ENCODE results near the gene ZNF689.

Gene ZNF689

DNA sequence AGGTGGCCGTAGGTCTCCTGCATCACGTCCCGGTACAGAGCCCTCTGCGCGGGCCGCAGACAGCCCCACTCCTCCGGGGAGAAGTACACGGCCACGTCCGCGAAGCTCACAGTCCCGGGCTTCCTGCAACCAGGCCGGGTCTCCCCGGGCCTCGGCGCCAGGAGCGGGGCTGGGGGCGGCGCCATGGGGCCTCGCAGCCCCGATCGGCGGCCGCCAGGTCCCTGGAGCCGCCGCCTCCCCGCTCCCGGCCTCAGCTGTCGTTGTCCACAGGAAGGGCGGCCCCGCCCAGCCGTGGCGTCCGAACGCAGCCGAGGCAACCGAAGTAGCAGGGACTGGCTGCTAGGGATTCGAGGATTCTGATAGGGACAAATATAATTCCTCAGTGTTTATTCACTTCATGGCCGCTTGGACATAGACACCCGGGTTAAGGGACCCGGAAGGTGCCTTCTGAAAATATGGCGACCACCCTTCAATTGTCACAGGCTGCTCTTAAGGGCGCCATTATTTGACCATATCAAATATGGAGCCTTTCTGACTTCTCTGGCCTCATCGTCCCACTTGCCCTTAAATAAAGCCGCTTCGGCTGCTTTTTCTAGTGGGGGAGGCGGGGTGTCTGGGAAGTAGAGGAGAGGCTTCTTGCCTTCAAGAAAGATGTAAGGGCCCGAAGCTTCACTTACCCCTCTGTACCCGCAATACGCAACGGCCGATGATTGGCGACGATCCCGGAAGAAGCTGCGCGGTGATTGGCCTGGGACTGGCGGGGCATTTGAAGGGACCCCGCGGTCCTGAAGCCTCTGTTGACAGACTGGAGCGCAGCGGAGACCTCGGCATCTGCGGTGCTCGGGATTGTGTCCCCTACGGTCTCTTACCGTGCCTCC is 38.5 kb downstream of the ZNF689 start, which contains the start of gene ZNF688:
TSS of gene ZNF688 (minus strand) at position 270 of the 878 bp plus-strand sequence. CDS start at position 185, 85 bp downstream.
- peaks cover 5% of the 10 kb centered on the region for H3K36me3 ChIP-seq (ENCODE audit: control insufficient read depth, low read length)
- H3K79me2 ChIP-seq (ENCODE audit: control insufficient read depth, low read length): peaks cover 48% of the 10 kb centered on the region
- H3K4me2 ChIP-seq (ENCODE audit: low read length): peak within 1 kb of the TSS; percentile 97
- H3K4me3 ChIP-seq (ENCODE audit: low read length): peak within 1 kb of the TSS; percentile 81
- H3F3A ChIP-seq (ENCODE audit: control insufficient read depth, insufficient read depth): peaks cover 6% of the 10 kb centered on the region
- H3K9me2 ChIP-seq (replicated peaks; ENCODE audit: control insufficient read depth, low read length): no peaks in the 10 kb centered on the region
- peak within 1 kb of the TSS; percentile 80 for H3K27ac ChIP-seq (ENCODE audit: low read depth, low read length)
- H3K9me3 ChIP-seq (ENCODE audit: control insufficient read depth, insufficient read depth, low read length): no peaks in the 10 kb centered on the region
- TF ChIP-seq, protein P1, sequence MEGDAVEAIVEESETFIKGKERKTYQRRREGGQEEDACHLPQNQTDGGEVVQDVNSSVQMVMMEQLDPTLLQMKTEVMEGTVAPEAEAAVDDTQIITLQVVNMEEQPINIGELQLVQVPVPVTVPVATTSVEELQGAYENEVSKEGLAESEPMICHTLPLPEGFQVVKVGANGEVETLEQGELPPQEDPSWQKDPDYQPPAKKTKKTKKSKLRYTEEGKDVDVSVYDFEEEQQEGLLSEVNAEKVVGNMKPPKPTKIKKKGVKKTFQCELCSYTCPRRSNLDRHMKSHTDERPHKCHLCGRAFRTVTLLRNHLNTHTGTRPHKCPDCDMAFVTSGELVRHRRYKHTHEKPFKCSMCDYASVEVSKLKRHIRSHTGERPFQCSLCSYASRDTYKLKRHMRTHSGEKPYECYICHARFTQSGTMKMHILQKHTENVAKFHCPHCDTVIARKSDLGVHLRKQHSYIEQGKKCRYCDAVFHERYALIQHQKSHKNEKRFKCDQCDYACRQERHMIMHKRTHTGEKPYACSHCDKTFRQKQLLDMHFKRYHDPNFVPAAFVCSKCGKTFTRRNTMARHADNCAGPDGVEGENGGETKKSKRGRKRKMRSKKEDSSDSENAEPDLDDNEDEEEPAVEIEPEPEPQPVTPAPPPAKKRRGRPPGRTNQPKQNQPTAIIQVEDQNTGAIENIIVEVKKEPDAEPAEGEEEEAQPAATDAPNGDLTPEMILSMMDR (IDR thresholded peaks at IDR 0.05; ENCODE audit: low read depth, low read length, poor library complexity, severe bottlenecking): no peak
- TF ChIP-seq EZH2phosphoT487 (IDR thresholded peaks at IDR 0.05; ENCODE audit: borderline replicate concordance, low read length): no peak
- peaks cover 49% of the 10 kb centered on the region for H3K4me1 ChIP-seq (ENCODE audit: control insufficient read depth, low read length)
- H4K20me1 ChIP-seq (ENCODE audit: control insufficient read depth, insufficient read depth, low read depth, low read length): no peaks in the 10 kb centered on the region
- no peaks in the 10 kb centered on the region for H3K27me3 ChIP-seq (ENCODE audit: control insufficient read depth, low read length)

DNA sequence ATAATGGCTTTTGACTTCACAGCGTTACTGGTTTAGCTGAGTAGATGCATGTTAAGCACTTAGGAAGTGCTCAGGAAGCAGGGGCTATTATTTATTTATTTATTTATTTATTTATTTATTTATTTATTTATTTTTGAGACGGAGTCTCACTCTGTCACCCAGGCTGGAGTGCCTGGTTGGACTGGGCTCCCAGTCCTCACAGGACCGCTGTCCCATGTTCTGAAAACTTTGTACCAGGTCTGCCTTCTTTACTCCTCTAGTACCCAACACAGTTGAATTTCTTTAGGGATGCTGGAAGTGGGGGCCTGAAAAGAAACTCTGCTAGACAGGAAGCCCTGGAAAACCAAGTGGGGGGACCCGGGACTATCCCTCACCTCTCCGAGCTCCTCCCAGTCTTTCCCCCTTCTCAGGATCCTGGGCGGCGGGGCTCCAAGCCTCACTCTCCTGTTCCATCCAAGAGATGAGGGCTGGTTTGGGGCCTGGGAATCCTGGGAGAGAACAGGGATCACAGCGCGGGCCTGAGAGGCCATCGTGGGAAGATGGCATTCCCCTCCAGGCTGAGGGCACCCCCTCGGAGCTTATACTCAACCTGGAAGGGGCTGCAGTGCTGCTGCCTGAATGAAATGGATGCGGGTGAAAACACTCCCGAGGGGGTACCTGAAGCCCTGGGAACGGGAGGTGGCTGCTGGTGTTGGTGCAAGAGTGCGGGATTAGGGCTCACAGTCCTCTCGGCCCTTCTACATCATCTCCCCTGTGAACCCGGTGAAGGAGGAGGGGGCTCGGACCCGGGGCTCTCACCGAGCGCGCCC is 39.3 kb downstream of the ZNF689 start:
- Histone ChIP-seq H3K4me2 (ENCODE audit: low read length) (peak overlapping the region; percentile 97), H3K4me3 (ENCODE audit: low read length) (peak overlapping the region; percentile 81), H3K79me2 (ENCODE audit: control insufficient read depth, low read length) (peaks cover 43% of the 10 kb centered on the region), H3K27ac (ENCODE audit: low read depth, low read length) (peak overlapping the region; percentile 80), H3K36me3 (ENCODE audit: control insufficient read depth, low read length) (peaks cover 5% of the 10 kb centered on the region), H3K9me3 (ENCODE audit: control insufficient read depth, insufficient read depth, low read length) (no peaks in the 10 kb centered on the region), H3K4me1 (ENCODE audit: control insufficient read depth, low read length) (peaks cover 49% of the 10 kb centered on the region), H3K9me2 (replicated peaks; ENCODE audit: control insufficient read depth, low read length) (no peaks in the 10 kb centered on the region), H3F3A (ENCODE audit: control insufficient read depth, insufficient read depth) (peaks cover 6% of the 10 kb centered on the region), H3K27me3 (ENCODE audit: control insufficient read depth, low read length) (no peaks in the 10 kb centered on the region), H4K20me1 (ENCODE audit: control insufficient read depth, insufficient read depth, low read depth, low read length) (no peaks in the 10 kb centered on the region)
- TF ChIP-seq EZH2phosphoT487 (IDR thresholded peaks at IDR 0.05; ENCODE audit: borderline replicate concordance, low read length): no peak
- TF ChIP-seq, protein P1 (IDR thresholded peaks at IDR 0.05; ENCODE audit: low read depth, low read length, poor library complexity, severe bottlenecking): no peak

DNA sequence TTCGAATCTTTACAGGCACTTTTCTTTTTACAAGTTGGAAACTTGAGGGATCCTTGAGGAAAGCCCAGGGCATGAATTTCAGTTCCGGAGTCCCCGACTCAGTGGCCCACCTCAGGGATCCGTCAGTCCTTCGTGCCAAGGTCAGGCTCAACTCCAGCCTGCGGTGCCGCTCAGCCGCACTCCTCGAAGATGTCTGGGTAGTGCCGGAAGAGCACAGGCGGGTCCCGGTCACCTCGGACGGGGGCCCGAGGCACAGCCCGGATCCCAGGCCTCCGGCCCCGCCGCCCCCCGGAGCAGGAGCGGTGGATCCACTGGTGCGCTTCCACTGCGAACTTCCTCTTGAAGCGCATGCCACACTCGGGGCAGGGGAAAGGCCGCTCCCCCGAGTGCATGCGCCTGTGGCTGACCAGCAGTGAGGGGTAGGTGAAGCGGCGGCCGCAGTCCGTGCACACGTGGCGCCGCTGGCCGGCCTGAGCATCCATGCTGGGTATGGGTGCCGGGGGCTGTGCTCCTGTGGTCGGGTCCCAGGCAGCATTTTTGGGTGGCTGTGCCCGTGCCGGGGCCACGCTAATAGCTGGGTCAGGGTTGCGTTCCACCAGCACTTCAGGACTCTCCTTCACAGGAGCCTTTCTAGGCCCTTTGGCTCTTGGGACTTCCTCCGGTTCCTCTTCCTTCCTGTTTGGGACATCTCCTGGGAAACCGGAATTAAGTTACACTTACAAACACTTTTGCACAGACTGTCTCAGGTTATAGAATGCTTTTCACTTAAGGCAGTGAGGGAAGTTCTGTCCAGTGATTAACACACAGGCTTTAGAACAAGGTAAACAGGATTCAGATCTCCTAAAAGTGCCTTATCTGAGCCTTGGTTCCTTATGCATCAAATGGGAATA is 40.2 kb downstream of the ZNF689 start:
- H3K27me3 ChIP-seq (ENCODE audit: control insufficient read depth, low read length): no peaks in the 10 kb centered on the region
- no peak overlapping the region for H3K4me3 ChIP-seq (ENCODE audit: low read length)
- TF ChIP-seq EZH2phosphoT487 (IDR thresholded peaks at IDR 0.05; ENCODE audit: borderline replicate concordance, low read length): no peak
- TF ChIP-seq, protein P1 (IDR thresholded peaks at IDR 0.05; ENCODE audit: low read depth, low read length, poor library complexity, severe bottlenecking): no peak
- no peaks in the 10 kb centered on the region for H3K9me3 ChIP-seq (ENCODE audit: control insufficient read depth, insufficient read depth, low read length)
- H3K4me2 ChIP-seq (ENCODE audit: low read length): peak overlapping the region; percentile 97; the same call in 1 of the 2 replicates
- H3K4me1 ChIP-seq (ENCODE audit: control insufficient read depth, low read length): peaks cover 49% of the 10 kb centered on the region
- H3K9me2 ChIP-seq (replicated peaks; ENCODE audit: control insufficient read depth, low read length): no peaks in the 10 kb centered on the region
- peaks cover 34% of the 10 kb centered on the region for H3K79me2 ChIP-seq (ENCODE audit: control insufficient read depth, low read length)
- no peaks in the 10 kb centered on the region for H4K20me1 ChIP-seq (ENCODE audit: control insufficient read depth, insufficient read depth, low read depth, low read length)
- H3K27ac ChIP-seq (ENCODE audit: low read depth, low read length): no peak overlapping the region
- H3K36me3 ChIP-seq (ENCODE audit: control insufficient read depth, low read length): peaks cover 4% of the 10 kb centered on the region; the same call in 1 of the 2 replicates
- peaks cover 6% of the 10 kb centered on the region for H3F3A ChIP-seq (ENCODE audit: control insufficient read depth, insufficient read depth)

Measured in DOHH2 (cell line).